SU-DHL-6 (cell line): ENCODE data around the gene MYOC.

ENCODE experiments used
- H2AFZ ChIP-seq: fragments of 200-600 bp; sonication (generic); 2 replicates; pipeline ENCODE4 v1.6.1; 2014; ENCODE audit warnings: low read depth, mild to moderate bottlenecking, moderate library complexity, mixed read lengths, antibody characterized with exemption, low read length; ENCODE audit not compliant: severe bottlenecking
- H3F3A ChIP-seq: fragments of 200-600 bp; shearing (Covaris generic); 2 replicates; pipeline ENCODE4 v1.6.0; 2016; ENCODE audit warnings: antibody characterized with exemption, mild to moderate bottlenecking; ENCODE audit not compliant: insufficient read depth
- H3K27ac ChIP-seq: fragments of 200-600 bp; sonication (generic); 2 replicates; pipeline ENCODE4 v1.5.1; 2016; ENCODE audit warnings: low read depth, mild to moderate bottlenecking, low read length, moderate library complexity, mixed read lengths
- H3K27me3 ChIP-seq: fragments of 200-600 bp; sonication (generic), shearing (Covaris generic); 2 replicates; pipeline ENCODE4 v1.6.0; 2014; ENCODE audit warnings: mild to moderate bottlenecking, low read length
- H3K36me3 ChIP-seq: fragments of 200-600 bp; sonication (generic); 2 replicates; pipeline ENCODE4 v1.6.1; 2014; ENCODE audit warnings: mild to moderate bottlenecking, low read length, mixed read lengths
- H3K4me2 ChIP-seq: fragments of 300-600, 200-600 bp; shearing (Covaris generic), sonication (generic); 2 replicates; pipeline ENCODE4 v1.6.0; 2014; ENCODE audit warnings: low read length, low read depth, mild to moderate bottlenecking; ENCODE audit not compliant: poor library complexity, severe bottlenecking
- H3K4me3 ChIP-seq: fragments of 200-600 bp; sonication (generic); 2 replicates; pipeline ENCODE4 v1.5.1; 2014; ENCODE audit warnings: antibody characterized with exemption, low read length, mild to moderate bottlenecking, mixed read lengths; ENCODE audit not compliant: insufficient read depth, poor library complexity, severe bottlenecking
- H3K79me2 ChIP-seq: fragments of 200-600 bp; sonication (generic); 2 replicates; pipeline ENCODE4 v1.6.1; 2014; ENCODE audit warnings: mild to moderate bottlenecking, low read length, moderate library complexity; ENCODE audit not compliant: insufficient read depth
- H3K9ac ChIP-seq: fragments of 200-600 bp; sonication (generic); 2 replicates; pipeline ENCODE4 v1.7.0; 2014; ENCODE audit warnings: mild to moderate bottlenecking, low read length
- H3K9me2 ChIP-seq: fragments of 200-600 bp; sonication (generic); replicated peaks from 2 replicates; pipeline ENCODE4 v1.6.1; 2014; ENCODE audit warnings: low read length; ENCODE audit not compliant: insufficient read depth
- H3K9me3 ChIP-seq: fragments of 200-600 bp; sonication (generic); 2 replicates; pipeline ENCODE4 v1.6.1; 2014; ENCODE audit warnings: low read length, mixed read lengths; ENCODE audit not compliant: insufficient read depth
- H4K20me1 ChIP-seq: fragments of 200-600 bp; sonication (generic); 2 replicates; pipeline ENCODE4 v1.6.1; 2014; ENCODE audit warnings: low read depth, mild to moderate bottlenecking, antibody characterized with exemption, low read length, moderate library complexity, mixed read lengths
- CTCF ChIP-seq: fragments of 200-600 bp; sonication (generic); IDR thresholded peaks from one replicate; pipeline ENCODE4 v1.5.1; 2017; ENCODE audit warnings: antibody characterized with exemption, mild to moderate bottlenecking, low read length, moderate library complexity; ENCODE audit not compliant: insufficient read depth, poor library complexity, severe bottlenecking
- EZH2phosphoT487 ChIP-seq: fragments of 200-600 bp; sonication (generic), shearing (Covaris generic); conservative IDR thresholded peaks from 2 replicates; pipeline ENCODE4 v1.6.1; 2018; ENCODE audit warnings: mild to moderate bottlenecking, antibody characterized with exemption, low read length, moderate library complexity, mixed read lengths

The MYOC gene

GRCh38 chr1:171683870-171684269 lies 31.4 kb upstream of the MYOC start:
- Histone ChIP-seq H3K4me2 (no peak overlapping the region), H3K9me3 (no peaks in the 10 kb centered on the region), H3K36me3 (no peaks in the 10 kb centered on the region), H3K9ac (no peak overlapping the region), H3K27me3 (no peaks in the 10 kb centered on the region), H4K20me1 (no peaks in the 10 kb centered on the region), H3K9me2 (no peaks in the 10 kb centered on the region), H3K79me2 (no peaks in the 10 kb centered on the region), H3K27ac (no peak overlapping the region), H3K4me3 (no peak overlapping the region), H3F3A (no peaks in the 10 kb centered on the region), H2AFZ (no peak overlapping the region)
- no peak for TF ChIP-seq EZH2phosphoT487

GRCh38 chr1:171680339-171680738 lies 27.9 kb upstream of the MYOC start:
- Histone ChIP-seq H3K9me3 (no peaks in the 10 kb centered on the region), H3K9ac (no peak overlapping the region), H3K27ac (no peak overlapping the region), H3K27me3 (no peaks in the 10 kb centered on the region), H3K4me2 (no peak overlapping the region), H3F3A (no peaks in the 10 kb centered on the region), H3K4me3 (no peak overlapping the region), H3K9me2 (no peaks in the 10 kb centered on the region), H4K20me1 (no peaks in the 10 kb centered on the region), H2AFZ (no peak overlapping the region), H3K79me2 (no peaks in the 10 kb centered on the region), H3K36me3 (no peaks in the 10 kb centered on the region)
- TF ChIP-seq CTCF: no peak
- TF ChIP-seq EZH2phosphoT487: no peak

GRCh38 chr1:171676823-171677222 lies 24.3 kb upstream of the MYOC start:
- Histone ChIP-seq H2AFZ (no peak overlapping the region), H3K9me3 (no peaks in the 10 kb centered on the region)
- TF ChIP-seq EZH2phosphoT487 (no peak), CTCF (no peak)

GRCh38 chr1:171674431-171675405 lies 22.2 kb upstream of the MYOC start:
- TF ChIP-seq CTCF: no peak
- no peak for TF ChIP-seq EZH2phosphoT487
- Histone ChIP-seq H2AFZ (no peak overlapping the region), H3K36me3 (no peaks in the 10 kb centered on the region), H3K79me2 (no peaks in the 10 kb centered on the region), H3K9me2 (no peaks in the 10 kb centered on the region), H3K9me3 (no peaks in the 10 kb centered on the region), H3K9ac (no peak overlapping the region), H4K20me1 (no peaks in the 10 kb centered on the region), H3K4me2 (no peak overlapping the region), H3F3A (no peaks in the 10 kb centered on the region), H3K27me3 (no peaks in the 10 kb centered on the region), H3K27ac (no peak overlapping the region), H3K4me3 (no peak overlapping the region)

More at GRCh38 chr1:171676823-171677222, 24.3 kb upstream of the MYOC start:
- no peaks in the 10 kb centered on the region for H3K36me3 ChIP-seq
- no peaks in the 10 kb centered on the region for H3K79me2 ChIP-seq
- no peak overlapping the region for H3K4me3 ChIP-seq
- H3K9ac ChIP-seq: no peak overlapping the region
- H3K9me2 ChIP-seq: no peaks in the 10 kb centered on the region
- H3F3A ChIP-seq: no peaks in the 10 kb centered on the region
- H3K27ac ChIP-seq: no peak overlapping the region
- no peak overlapping the region for H3K4me2 ChIP-seq
- no peaks in the 10 kb centered on the region for H4K20me1 ChIP-seq
- no peaks in the 10 kb centered on the region for H3K27me3 ChIP-seq
